ENCODE results near the gene NPIPA5. TPM values are rescaled to one million over a fixed set of nuclear protein-coding genes. Genes with fewer than 3 reads are reported as not detected.
"Not testable (repeated sequence)": the region's sequence is repeated elsewhere in the genome, so short reads cannot be mapped to it uniquely, and the experiment has no call there.

NPIPA5 gene
- total and polyA plus RNA-seq, 2 donors from 2014 or later = 0.88 to 11.0 TPM

GRCh38 chr16:15314562-15314961, 63.5 kb downstream of the NPIPA5 start:
- H3K4me3 ChIP-seq (ENCODE audit: low read length in 3 of 3); FAIRE-seq; DNase-seq; H3K4me1 ChIP-seq (ENCODE audit: control insufficient read depth in 2 of 3, insufficient read depth in 2 of 3, low read depth in 1 of 3, low read length in 3 of 3); H3K27me3 ChIP-seq (ENCODE audit: control insufficient read depth, insufficient read depth, low read length); H3K27ac ChIP-seq (ENCODE audit: low read depth in 2 of 2, low read length in 2 of 2); H3K9ac ChIP-seq (ENCODE audit: low read length in 3 of 3); H3K36me3 ChIP-seq (ENCODE audit: control insufficient read depth in 2 of 3, insufficient read depth in 3 of 3, low read length in 3 of 3); H3K9me3 ChIP-seq (ENCODE audit: control insufficient read depth in 2 of 3, insufficient read depth in 1 of 3, low read length in 3 of 3); intact Hi-C loops (cut with DNase I): not testable (repeated sequence)

Other genes with a start within 250 kb of the NPIPA5 start
- gene MPV17L, start 17.5 kb upstream of the NPIPA5 start, total RNA-seq = 11.8 TPM
- gene MPV17L, start 17.5 kb upstream of the NPIPA5 start, polyA plus RNA-seq (ENCODE audit: insufficient read depth, low read depth, low replicate concordance) = 4.8 TPM
- 48.8 TPM for gene BMERB1, start 56.3 kb upstream of the NPIPA5 start, total RNA-seq
- 33.4 TPM for gene BMERB1, start 56.3 kb upstream of the NPIPA5 start, polyA plus RNA-seq (ENCODE audit: insufficient read depth, low read depth, low replicate concordance)